CD4-positive, alpha-beta T cell treated with Interleukin-6 at 100 ng/mL for 8 hours (primary cell): Measurements from ENCODE around the gene ANKDD1A.

Experiments used
- DNase-seq: peaks from one replicate; pipeline ENCODE4 v3.0.0-alpha.2; 2020; ENCODE audit warnings: mixed read lengths, low spot score

Gene ANKDD1A

GRCh38 chr15:64923546-64923945, 11.8 kb downstream of the ANKDD1A start:
- DNase-seq, result no peak

- DNase-seq, result no peak
Measured at GRCh38 chr15:64925335-64926330, 13.9 kb downstream of the ANKDD1A start.

- no peak for DNase-seq
Measured at GRCh38 chr15:64926661-64927060, 15.0 kb downstream of the ANKDD1A start.

GRCh38 chr15:64928626-64929220, 17.0 kb downstream of the ANKDD1A start:
- no peak for DNase-seq

- DNase-seq, result no peak
Measured at GRCh38 chr15:64930019-64930652, 18.4 kb downstream of the ANKDD1A start.

GRCh38 chr15:64930778-64931371, 19.2 kb downstream of the ANKDD1A start:
- DNase-seq, result no peak

GRCh38 chr15:64931381-64931780, 19.7 kb downstream of the ANKDD1A start:
- no peak for DNase-seq

GRCh38 chr15:64934023-64934422, 22.3 kb downstream of the ANKDD1A start:
- no peak for DNase-seq

- no peak for DNase-seq
Measured at GRCh38 chr15:64938192-64938591, 26.5 kb downstream of the ANKDD1A start.

- DNase-seq, result no peak
Measured at GRCh38 chr15:64942356-64942755, 30.7 kb downstream of the ANKDD1A start.

- no peak for DNase-seq
Measured at GRCh38 chr15:64943512-64944225, 32.0 kb downstream of the ANKDD1A start.

- DNase-seq, result no peak
Measured at GRCh38 chr15:64944961-64945360, 33.3 kb downstream of the ANKDD1A start.

GRCh38 chr15:64947211-64947610, 35.5 kb downstream of the ANKDD1A start:
- no peak for DNase-seq

- DNase-seq, result no peak
Measured at GRCh38 chr15:64948916-64949315, 37.2 kb downstream of the ANKDD1A start.

- no peak for DNase-seq
Measured at GRCh38 chr15:64949383-64950186, 37.9 kb downstream of the ANKDD1A start.

- no peak for DNase-seq
Measured at GRCh38 chr15:64950888-64951287, 39.2 kb downstream of the ANKDD1A start.

- no peak for DNase-seq
Measured at GRCh38 chr15:64951777-64952418, 40.2 kb downstream of the ANKDD1A start.

- DNase-seq, result no peak
Measured at GRCh38 chr15:64954395-64954794, 42.7 kb downstream of the ANKDD1A start.

- DNase-seq, result no peak
Measured at GRCh38 chr15:64959128-64959527, 47.4 kb downstream of the ANKDD1A start.

GRCh38 chr15:64960153-64960552, 48.5 kb downstream of the ANKDD1A start:
- DNase-seq, result no peak
